GM21447 (cell line): ENCODE results near the gene TUFM.
"Not testable (repeated sequence)": the region's sequence is repeated elsewhere in the genome, so short reads cannot be mapped to it uniquely, and the experiment has no call there.

Experiments used
- ATAC-seq: cut with Tn5 transposase; IDR thresholded peaks from one replicate; pipeline ENCODE4 v1.9.1; 2021; ENCODE audit not compliant: unreplicated experiment

TUFM gene

GRCh38 chr16:28839004-28839639 is 7.0 kb downstream of the TUFM start:
- ATAC-seq, result no peak

- ATAC-seq, result no peak
These were observed 7.6 kb downstream of the TUFM start for GRCh38 chr16:28838558-28838918.

GRCh38 chr16:28837672-28838557 is 8.2 kb downstream of the TUFM start:
- no peak for ATAC-seq

GRCh38 chr16:28836761-28837064 is 9.4 kb downstream of the TUFM start:
- no peak for ATAC-seq

- ATAC-seq, result no peak
These were observed 10.0 kb downstream of the TUFM start for GRCh38 chr16:28835864-28836760.

GRCh38 chr16:28834873-28835863 is 11.0 kb downstream of the TUFM start:
- no peak for ATAC-seq

- ATAC-seq, result no peak
These were observed 11.8 kb downstream of the TUFM start for GRCh38 chr16:28834349-28834748.

- no peak for ATAC-seq
These were observed 15.6 kb downstream of the TUFM start for GRCh38 chr16:28830531-28830930.

- ATAC-seq, result no peak
These were observed 16.4 kb downstream of the TUFM start for GRCh38 chr16:28829747-28830146.

GRCh38 chr16:28826141-28826540 is 20.0 kb downstream of the TUFM start:
- ATAC-seq, result no peak

- no peak for ATAC-seq
These were observed 21.5 kb downstream of the TUFM start for GRCh38 chr16:28824717-28824973.

GRCh38 chr16:28823873-28824716 is 22.1 kb downstream of the TUFM start:
- ATAC-seq, result peak; percentile 64

- ATAC-seq, result peak; percentile 12
These were observed 22.8 kb downstream of the TUFM start for GRCh38 chr16:28823291-28823872.

- ATAC-seq, result peak; percentile 43
These were observed 23.4 kb downstream of the TUFM start, which contains the start of gene ATXN2L for GRCh38 chr16:28822520-28823290. ATXN2L (plus strand) TSS chr16:28822999; CDS start chr16:28823260, 261 bp downstream.

- ATAC-seq, result no peak
These were observed 24.2 kb downstream of the TUFM start for GRCh38 chr16:28821874-28822519.

- ATAC-seq, result not testable (repeated sequence)
These were observed 25.6 kb downstream of the TUFM start for GRCh38 chr16:28820546-28820945.

- no peak for ATAC-seq
These were observed 26.1 kb downstream of the TUFM start for GRCh38 chr16:28820016-28820415.
